HepG2 (cell line): ENCODE results near the gene TAS2R30. TPM values are rescaled to one million over a fixed set of nuclear protein-coding genes. Genes with fewer than 3 reads are reported as not detected.

ENCODE experiments used
- ELF1 ChIP-seq: sonication (generic); formaldehyde crosslinking; IDR thresholded peaks from 2 replicates; pipeline ENCODE4 v1.4.0; 2020; ENCODE audit warnings: missing genetic modification reagents
- GFI1 ChIP-seq: sonication (generic); formaldehyde crosslinking; IDR thresholded peaks from 2 replicates; pipeline ENCODE4 v1.5.0; 2020; ENCODE audit warnings: missing genetic modification reagents, mild to moderate bottlenecking, borderline replicate concordance
- GLMP ChIP-seq: sonication (generic); formaldehyde crosslinking; IDR thresholded peaks from 2 replicates; pipeline ENCODE4 v1.9.0; 2021; ENCODE audit warnings: missing genetic modification reagents, mild to moderate bottlenecking, borderline replicate concordance
- HHEX ChIP-seq: IDR thresholded peaks from 2 replicates; pipeline ENCODE4 v1.6.1; 2016; ENCODE audit warnings: control low read depth
- HNRNPL ChIP-seq: fragments of 200-400 bp; formaldehyde crosslinking; IDR thresholded peaks from 2 replicates; pipeline ENCODE4 v1.6.1; 2017; ENCODE audit warnings: mild to moderate bottlenecking, low read depth, low read length
- MYNN ChIP-seq: sonication (generic); formaldehyde crosslinking; IDR thresholded peaks from 2 replicates; pipeline ENCODE4 v1.4.0; 2020; ENCODE audit warnings: mild to moderate bottlenecking, low read depth, missing genetic modification reagents
- RFXANK ChIP-seq: IDR thresholded peaks from 2 replicates; pipeline ENCODE4 v1.6.1; 2016
- RORA ChIP-seq: sonication (generic); formaldehyde crosslinking; IDR thresholded peaks from 2 replicates; pipeline ENCODE4 v1.5.0; 2020; ENCODE audit warnings: mild to moderate bottlenecking, missing genetic modification reagents, moderate library complexity
- SMAD9 ChIP-seq: sonication (generic); formaldehyde crosslinking; IDR thresholded peaks from 2 replicates; pipeline ENCODE4 v1.5.1; 2020; ENCODE audit warnings: mild to moderate bottlenecking, missing genetic modification reagents
- SMARCE1 ChIP-seq: fragments of 450-650 bp; IDR thresholded peaks from 2 replicates; pipeline ENCODE4 v1.6.1; 2017; ENCODE audit warnings: borderline replicate concordance
- ZMAT5 ChIP-seq: sonication (generic); formaldehyde crosslinking; IDR thresholded peaks from 2 replicates; pipeline ENCODE4 v1.5.0; 2020; ENCODE audit warnings: mild to moderate bottlenecking, low read depth, missing genetic modification reagents, borderline replicate concordance
- ZNF292 ChIP-seq: sonication (generic); formaldehyde crosslinking; IDR thresholded peaks from 2 replicates; pipeline ENCODE4 v1.8.1; 2022; ENCODE audit warnings: mild to moderate bottlenecking, low read depth, missing genetic modification reagents, borderline replicate concordance
- ZNF577 ChIP-seq: sonication (generic); formaldehyde crosslinking; IDR thresholded peaks from 2 replicates; pipeline ENCODE4 v1.4.0; 2020; ENCODE audit warnings: mild to moderate bottlenecking, low read depth, missing genetic modification reagents, borderline replicate concordance
- ZSCAN12 ChIP-seq: sonication (generic); formaldehyde crosslinking; IDR thresholded peaks from 2 replicates; pipeline ENCODE4 v1.9.0; 2021; ENCODE audit warnings: mild to moderate bottlenecking, missing genetic modification reagents
- polyA plus RNA-seq, 8 experiments: library from polyadenylated mRNA; depleted of rRNA in 3 of 8; stranded (reverse) in 7 of 8; unstranded in 1 of 8; fragments of >200 nt; fragmentation: Illumina TruSeq in 4 of 8; extraction: Trizol in 4 of 8; gene quantifications; 2 replicates each; pipeline versions ENCODE4 v1.2.1 to v1.2.3, GENCODE V29; 2011 to 2016; ENCODE audit warnings: low read depth in 4 of 8, missing spikeins in 1 of 8, mixed read lengths in 1 of 8; ENCODE audit not compliant: insufficient read depth in 1 of 8
- total RNA-seq, 5 experiments: library from RNA; depleted of rRNA; stranded (reverse); fragments of >200 nt; fragmentation: Illumina TruSeq; extraction: Trizol; gene quantifications; 2 replicates each; pipeline ENCODE4 v1.2.3, GENCODE V29; 2016; ENCODE audit warnings: low read depth in 1 of 5
- TF ChIP-seq, protein P1 (sequence below): IDR thresholded peaks from 2 replicates; pipeline ENCODE4 v1.6.1; 2012; ENCODE audit warnings: inconsistent platforms
- TF ChIP-seq, protein P2 (sequence below): sonication (generic); formaldehyde crosslinking; IDR thresholded peaks from 2 replicates; pipeline ENCODE4 v1.4.0; 2020; ENCODE audit warnings: missing genetic modification reagents; ENCODE audit errors: not compliant biosample characterization
- TF ChIP-seq, protein P3 (sequence below): sonication (generic); formaldehyde crosslinking; conservative IDR thresholded peaks from 2 replicates; pipeline ENCODE4 v1.5.0; 2020; ENCODE audit warnings: missing genetic modification reagents
- TF ChIP-seq, protein P4 (sequence below): IDR thresholded peaks from 2 replicates; pipeline ENCODE4 v1.6.1; 2016; ENCODE audit warnings: low read depth
- TF ChIP-seq, protein P5 (sequence below): sonication (generic); formaldehyde crosslinking; IDR thresholded peaks from 2 replicates; pipeline ENCODE4 v1.4.0; 2020; ENCODE audit warnings: missing genetic modification reagents

The TAS2R30 gene
- total and polyA plus RNA-seq, 2 of the 13 experiments (the other 11 are each of a cell fraction or from before 2014, with no cell fraction given), result 0.42 to 5.2 TPM

DNA sequence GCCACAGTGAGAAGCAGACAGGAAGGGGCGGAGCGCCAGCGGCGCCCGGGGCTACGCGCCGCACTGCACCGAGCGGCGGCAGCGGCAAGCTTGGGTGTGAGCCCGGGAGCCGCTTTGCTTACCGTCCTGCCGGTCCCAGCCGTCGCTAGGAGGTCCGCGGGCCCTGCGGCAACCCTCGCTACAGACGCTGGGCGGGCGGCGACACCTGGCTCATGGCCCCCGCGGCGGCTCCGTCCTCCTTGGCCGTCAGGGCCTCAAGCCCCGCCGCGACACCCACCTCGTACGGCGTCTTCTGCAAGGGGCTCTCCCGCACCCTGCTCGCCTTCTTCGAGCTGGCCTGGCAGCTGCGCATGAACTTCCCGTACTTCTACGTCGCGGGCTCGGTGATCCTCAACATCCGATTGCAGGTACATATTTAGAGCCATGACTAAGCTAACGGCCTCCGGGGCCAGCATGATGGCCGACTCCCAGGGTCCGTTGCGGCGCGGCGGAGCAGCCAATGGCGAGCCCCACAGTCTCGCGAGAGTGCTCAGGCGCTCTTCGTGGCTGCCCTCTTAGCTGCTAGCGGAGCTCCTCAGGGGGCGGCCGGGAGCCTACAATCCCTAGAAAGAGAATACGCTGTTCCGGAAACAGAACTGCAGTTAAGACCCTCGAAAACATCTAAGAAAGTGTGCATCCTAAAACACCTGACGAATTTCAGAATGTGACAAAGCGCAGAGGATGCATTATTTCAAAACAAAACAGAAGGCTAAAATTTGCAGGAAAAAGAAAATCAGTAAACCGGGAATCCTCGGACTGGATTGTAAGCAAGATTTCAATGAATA, 36.9 kb upstream of the TAS2R30 start, which contains the start of gene SMIM10L1 (continued):
- TF ChIP-seq, protein P1, sequence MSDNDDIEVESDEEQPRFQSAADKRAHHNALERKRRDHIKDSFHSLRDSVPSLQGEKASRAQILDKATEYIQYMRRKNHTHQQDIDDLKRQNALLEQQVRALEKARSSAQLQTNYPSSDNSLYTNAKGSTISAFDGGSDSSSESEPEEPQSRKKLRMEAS, result peak; percentile 74
- TF ChIP-seq ZMAT5 (CRISPR knock-in tag) (no peak), RORA (CRISPR knock-in tag) (no peak), RFXANK (0 out of 2 replicates have a peak, but pooled peaks have one; percentile 37), ZNF577 (CRISPR knock-in tag) (no peak), ZSCAN12 (CRISPR knock-in tag) (no peak), ZNF292 (CRISPR knock-in tag) (peak; percentile 30; the same call in 1 of the 2 replicates), GLMP (CRISPR knock-in tag) (no peak), HNRNPL (no peak), GFI1 (CRISPR knock-in tag) (peak; percentile 71), SMARCE1 (no peak), MYNN (no peak), SMAD9 (CRISPR knock-in tag) (no peak), ELF1 (CRISPR knock-in tag) (no peak), HHEX (CRISPR knock-in tag) (no peak)
- TF ChIP-seq, protein P2, sequence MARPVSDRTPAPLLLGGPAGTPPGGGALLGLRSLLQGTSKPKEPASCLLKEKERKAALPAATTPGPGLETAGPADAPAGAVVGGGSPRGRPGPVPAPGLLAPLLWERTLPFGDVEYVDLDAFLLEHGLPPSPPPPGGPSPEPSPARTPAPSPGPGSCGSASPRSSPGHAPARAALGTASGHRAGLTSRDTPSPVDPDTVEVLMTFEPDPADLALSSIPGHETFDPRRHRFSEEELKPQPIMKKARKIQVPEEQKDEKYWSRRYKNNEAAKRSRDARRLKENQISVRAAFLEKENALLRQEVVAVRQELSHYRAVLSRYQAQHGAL (CRISPR knock-in tag), result no peak
- TF ChIP-seq, protein P3, sequence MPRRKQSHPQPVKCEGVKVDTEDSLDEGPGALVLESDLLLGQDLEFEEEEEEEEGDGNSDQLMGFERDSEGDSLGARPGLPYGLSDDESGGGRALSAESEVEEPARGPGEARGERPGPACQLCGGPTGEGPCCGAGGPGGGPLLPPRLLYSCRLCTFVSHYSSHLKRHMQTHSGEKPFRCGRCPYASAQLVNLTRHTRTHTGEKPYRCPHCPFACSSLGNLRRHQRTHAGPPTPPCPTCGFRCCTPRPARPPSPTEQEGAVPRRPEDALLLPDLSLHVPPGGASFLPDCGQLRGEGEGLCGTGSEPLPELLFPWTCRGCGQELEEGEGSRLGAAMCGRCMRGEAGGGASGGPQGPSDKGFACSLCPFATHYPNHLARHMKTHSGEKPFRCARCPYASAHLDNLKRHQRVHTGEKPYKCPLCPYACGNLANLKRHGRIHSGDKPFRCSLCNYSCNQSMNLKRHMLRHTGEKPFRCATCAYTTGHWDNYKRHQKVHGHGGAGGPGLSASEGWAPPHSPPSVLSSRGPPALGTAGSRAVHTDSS (CRISPR knock-in tag), result no peak
- TF ChIP-seq, protein P4, sequence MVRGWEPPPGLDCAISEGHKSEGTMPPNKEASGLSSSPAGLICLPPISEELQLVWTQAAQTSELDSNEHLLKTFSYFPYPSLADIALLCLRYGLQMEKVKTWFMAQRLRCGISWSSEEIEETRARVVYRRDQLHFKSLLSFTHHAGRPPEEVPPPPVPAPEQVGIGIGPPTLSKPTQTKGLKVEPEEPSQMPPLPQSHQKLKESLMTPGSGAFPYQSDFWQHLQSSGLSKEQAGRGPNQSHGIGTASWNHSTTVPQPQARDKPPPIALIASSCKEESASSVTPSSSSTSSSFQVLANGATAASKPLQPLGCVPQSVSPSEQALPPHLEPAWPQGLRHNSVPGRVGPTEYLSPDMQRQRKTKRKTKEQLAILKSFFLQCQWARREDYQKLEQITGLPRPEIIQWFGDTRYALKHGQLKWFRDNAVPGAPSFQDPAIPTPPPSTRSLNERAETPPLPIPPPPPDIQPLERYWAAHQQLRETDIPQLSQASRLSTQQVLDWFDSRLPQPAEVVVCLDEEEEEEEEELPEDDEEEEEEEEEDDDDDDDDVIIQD (CRISPR knock-in tag), result peak; percentile 82; the same call in 1 of the 2 replicates
- TF ChIP-seq, protein P5, sequence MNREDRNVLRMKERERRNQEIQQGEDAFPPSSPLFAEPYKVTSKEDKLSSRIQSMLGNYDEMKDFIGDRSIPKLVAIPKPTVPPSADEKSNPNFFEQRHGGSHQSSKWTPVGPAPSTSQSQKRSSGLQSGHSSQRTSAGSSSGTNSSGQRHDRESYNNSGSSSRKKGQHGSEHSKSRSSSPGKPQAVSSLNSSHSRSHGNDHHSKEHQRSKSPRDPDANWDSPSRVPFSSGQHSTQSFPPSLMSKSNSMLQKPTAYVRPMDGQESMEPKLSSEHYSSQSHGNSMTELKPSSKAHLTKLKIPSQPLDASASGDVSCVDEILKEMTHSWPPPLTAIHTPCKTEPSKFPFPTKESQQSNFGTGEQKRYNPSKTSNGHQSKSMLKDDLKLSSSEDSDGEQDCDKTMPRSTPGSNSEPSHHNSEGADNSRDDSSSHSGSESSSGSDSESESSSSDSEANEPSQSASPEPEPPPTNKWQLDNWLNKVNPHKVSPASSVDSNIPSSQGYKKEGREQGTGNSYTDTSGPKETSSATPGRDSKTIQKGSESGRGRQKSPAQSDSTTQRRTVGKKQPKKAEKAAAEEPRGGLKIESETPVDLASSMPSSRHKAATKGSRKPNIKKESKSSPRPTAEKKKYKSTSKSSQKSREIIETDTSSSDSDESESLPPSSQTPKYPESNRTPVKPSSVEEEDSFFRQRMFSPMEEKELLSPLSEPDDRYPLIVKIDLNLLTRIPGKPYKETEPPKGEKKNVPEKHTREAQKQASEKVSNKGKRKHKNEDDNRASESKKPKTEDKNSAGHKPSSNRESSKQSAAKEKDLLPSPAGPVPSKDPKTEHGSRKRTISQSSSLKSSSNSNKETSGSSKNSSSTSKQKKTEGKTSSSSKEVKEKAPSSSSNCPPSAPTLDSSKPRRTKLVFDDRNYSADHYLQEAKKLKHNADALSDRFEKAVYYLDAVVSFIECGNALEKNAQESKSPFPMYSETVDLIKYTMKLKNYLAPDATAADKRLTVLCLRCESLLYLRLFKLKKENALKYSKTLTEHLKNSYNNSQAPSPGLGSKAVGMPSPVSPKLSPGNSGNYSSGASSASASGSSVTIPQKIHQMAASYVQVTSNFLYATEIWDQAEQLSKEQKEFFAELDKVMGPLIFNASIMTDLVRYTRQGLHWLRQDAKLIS (CRISPR knock-in tag), result no peak
